ENCODE measurements around the gene JARID2.

Gene JARID2

DNA sequence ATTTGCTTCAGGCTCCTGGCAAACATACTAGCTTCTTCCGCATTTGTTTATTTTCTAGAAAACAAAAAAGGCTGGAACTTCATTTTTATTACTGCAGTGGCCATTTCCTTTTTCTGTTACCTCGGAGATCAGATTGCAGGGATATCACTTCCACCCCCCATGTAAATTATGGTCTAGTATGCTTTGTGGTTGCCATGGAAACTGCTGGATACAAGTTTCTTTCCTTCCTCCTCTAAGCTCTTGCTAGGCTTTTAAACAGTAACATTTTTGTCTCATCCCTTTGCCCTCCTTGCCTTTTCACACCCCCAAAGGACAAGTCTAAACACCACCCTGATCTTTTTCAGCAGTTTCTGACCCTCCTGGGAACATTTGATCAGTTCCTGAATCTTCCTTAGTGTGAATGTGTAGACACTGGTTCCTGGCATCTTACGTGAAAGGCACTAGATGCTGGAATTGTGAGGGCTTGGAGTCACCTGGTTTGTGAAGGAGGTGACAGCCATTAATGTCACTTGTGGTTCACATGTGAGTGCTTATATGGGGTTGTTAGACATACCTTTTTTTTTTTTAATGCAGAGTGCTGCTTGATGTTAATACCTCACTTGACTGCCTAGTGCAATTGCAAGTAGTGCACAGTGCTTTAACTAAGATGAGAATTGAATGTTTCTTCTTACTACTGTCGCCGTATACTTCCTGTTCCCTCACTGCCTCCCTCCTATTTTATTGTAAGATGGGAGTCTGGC lies 181.6 kb downstream of the JARID2 start:
- DNase-seq: no peak

DNA sequence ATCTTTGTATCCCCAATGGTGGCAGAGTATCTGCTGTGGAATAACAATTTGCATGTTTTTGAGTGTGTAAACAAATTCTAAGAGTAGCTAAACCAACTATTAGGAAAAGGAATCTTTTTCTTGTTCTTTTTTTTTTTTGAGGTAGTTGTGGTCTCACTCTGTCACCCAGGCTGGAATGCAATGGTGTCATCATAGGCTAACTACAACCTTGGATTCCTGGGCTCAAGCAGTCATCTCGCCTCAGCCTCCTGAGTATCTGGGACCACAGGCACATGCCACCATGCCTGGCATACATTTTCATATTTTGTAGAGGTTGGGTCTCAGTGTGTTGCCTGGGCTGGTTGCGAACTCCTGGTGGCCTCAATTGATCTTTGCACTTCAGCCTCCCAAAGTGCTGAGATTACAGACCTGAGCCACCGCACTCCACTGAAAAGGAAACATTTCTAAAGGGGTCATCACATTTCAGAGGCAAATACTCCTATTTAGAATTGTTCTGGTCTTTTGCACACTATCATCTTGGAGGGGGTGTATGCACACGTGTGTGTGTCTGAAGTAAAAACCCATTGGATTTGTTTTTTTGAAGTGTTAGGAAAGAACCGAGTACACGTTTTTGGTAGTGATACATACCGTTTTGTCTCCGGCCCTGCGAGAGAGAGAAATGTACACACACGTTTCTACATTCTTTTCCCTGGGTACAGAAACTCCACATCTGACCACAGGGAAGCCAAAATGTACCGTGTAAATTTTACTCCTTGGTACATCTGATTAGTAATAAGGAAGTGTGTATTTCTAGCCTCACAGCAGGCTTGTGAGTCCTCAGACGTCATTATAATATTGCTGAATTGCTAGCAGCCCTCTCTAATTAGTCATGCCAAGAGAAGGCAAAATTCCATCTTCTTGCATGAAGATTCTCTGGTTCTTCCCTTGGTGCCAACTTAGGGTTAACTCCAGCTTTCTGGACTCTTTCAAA lies 183.6 kb downstream of the JARID2 start:
- DNase-seq: no peak

DNA sequence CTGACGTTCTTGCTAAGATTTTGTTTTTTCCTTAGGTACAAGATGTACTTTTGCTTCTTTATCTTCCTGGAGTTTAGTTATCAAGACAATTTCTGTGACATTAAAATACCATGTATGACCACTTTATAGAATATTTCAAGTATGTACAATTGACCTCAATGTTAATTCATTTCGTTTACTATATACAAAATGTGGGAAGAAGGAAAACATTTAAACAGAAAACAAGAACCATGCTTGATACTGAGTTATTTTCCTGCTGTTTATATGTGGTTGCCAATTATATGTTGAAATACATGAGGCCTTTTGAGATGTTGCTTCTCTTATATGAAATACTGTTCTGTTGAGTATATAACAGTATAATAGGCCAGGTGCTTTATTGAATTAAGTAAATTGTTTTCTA lies 184.3 kb downstream of the JARID2 start:
- no peak for DNase-seq

DNA sequence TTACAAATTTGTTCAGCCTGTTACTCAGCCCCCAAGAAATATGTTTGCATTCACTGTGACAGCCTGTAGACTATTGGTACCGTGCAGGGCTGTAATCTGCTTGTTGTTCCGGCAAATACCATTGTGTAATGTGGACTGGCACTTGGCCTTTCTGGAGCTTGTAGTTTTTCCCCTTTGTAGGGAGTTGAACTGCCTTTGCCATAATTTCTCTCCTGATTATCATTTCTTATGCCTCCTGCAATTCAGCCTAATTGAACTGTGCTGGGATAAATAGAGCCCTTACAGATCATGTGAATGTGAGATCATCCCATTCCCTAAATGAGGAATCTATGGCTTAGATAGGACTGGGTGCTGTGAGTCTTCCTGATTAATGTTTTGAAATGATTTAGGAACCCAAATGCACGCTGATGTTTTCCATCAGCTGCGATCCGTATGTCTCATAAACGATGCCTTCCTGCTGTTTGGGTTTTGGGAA lies 185.1 kb downstream of the JARID2 start:
- no peak for DNase-seq

- no peak for DNase-seq
These were observed 186.1 kb downstream of the JARID2 start for GRCh38 chr6:15431762-15432483.

- DNase-seq: no peak
These were observed 187.6 kb downstream of the JARID2 start for GRCh38 chr6:15433511-15433861.

DNA sequence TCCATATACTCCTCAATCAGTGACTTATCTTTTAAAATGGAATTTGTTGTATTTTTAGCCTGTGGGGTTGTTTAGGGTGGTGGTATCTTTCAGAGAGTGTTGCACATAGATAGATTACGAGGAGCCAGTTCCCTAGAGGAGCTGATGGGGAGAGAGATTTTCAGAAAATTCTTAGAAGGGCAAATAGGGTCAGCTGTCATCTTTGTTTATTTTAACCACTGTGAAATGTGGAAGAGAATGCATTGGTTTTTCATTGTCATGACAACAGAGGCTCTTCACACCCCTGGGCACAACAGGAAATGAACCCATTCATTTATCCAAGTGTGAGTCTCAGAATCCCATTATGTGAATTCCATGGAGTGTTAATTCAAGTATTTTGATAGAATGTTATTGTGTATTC lies 188.4 kb downstream of the JARID2 start:
- DNase-seq: no peak

GRCh38 chr6:15434823-15435380 lies 189.0 kb downstream of the JARID2 start:
- DNase-seq: no peak

DNA sequence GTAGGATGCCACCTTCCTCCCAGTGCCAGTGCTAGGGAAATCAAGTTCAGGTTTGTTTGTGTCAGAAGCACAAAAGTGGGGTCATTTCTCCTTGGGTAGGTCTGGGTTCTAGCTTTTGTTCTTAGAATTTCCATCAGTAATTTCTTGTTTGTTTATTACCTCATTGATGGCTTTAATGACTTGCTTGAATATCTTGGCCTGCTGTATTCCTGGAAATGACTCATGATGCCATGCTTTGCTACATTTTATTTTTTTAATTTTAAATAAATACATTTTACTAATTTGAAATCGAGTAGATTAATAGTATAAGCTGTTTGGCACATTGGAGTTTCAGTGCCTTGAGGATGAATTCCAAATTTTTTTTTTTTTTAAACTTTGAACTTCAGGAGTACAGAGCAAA lies 189.6 kb downstream of the JARID2 start:
- no peak for DNase-seq

GRCh38 chr6:15436451-15436850 lies 190.6 kb downstream of the JARID2 start:
- DNase-seq: no peak

- no peak for DNase-seq
These were observed 191.3 kb downstream of the JARID2 start for GRCh38 chr6:15437090-15437635.

DNA sequence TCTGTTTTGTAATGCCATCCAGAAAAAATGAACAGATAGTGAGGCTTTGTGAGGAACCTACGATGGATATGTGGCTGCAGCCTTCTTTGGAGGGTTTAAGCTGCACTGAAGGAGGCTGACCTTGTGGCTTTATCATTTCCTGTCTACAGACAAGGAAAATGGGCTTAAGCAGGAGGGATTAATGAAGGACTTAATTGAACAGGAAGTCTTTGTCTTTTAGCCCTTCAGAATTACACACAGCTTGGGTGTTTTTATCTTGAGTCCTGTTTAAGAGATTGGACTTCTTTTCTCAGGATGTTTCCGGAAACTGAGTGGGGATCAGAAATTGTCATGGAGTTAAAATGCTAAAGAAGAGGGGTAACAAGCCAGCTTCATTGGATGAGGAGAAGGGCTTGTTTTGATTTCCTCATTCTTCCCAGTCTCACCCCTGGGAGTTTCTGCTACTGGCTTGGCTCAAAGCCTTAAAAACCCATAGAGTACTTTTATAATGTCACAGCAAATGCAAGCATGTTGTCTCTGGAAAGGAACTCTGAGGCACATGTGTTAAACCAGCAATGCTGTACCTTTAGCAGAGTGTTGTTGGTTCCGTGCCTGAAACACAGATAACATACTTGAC lies 193.6 kb downstream of the JARID2 start:
- no peak for DNase-seq

DNA sequence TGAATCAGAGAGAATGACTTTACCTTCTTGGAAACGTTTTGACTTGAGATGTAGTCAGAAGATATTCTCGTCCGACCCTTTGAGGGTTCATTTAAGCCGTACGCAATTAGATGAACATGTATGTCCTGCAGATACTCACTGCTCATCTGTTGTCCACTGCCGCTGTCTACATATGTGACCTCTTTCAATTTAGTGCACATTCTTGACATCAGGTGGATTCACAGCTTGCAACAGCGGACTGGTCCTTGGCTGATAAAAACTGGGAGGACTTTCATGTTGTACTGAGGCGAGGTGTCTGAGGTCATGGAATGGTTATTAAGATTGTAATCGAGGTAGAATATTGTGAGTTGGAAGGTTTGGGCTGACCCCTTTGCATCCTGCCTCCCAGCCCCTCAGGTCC lies 194.2 kb downstream of the JARID2 start:
- DNase-seq: no peak

GRCh38 chr6:15441215-15441868 lies 195.5 kb downstream of the JARID2 start:
- peak; percentile 2 for DNase-seq

DNA sequence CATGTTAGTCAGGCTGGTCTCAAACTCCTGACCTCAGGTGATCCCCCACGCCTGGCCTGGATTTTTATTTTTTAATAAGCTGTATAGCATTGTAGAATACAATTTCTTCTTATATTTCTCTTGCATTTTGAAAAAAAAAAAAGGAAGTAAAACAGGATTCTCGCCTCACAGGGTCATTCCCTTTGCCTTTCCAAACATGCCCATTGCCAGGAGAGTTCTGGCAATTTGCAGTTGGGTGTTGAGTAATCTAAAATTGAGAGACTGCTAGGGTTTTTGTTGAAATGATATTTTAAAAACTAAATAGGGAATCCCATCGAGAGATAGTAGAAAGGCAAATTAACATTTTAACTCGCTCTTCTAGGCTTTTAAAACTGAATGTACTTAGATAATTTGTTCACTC lies 196.1 kb downstream of the JARID2 start:
- DNase-seq: no peak

DNA sequence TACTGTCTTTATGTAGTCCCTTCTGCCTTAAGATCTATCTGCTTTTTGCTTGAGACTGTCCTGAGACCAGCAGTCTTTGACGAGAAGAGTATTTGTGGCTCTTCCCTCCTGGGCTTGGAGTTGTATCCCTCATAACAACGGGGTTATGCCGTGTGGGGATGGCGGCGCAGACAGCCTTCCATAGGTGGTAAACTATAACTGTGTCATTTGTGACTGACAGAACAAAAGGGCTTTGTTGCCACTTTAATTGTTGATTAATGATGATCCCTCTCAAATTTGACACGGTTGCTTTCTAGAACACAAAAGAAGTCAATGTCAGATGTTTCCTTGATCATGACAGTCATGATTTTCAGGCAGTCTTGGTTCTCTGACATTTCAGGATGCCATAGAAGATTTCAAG lies 196.6 kb downstream of the JARID2 start:
- DNase-seq: no peak

DNA sequence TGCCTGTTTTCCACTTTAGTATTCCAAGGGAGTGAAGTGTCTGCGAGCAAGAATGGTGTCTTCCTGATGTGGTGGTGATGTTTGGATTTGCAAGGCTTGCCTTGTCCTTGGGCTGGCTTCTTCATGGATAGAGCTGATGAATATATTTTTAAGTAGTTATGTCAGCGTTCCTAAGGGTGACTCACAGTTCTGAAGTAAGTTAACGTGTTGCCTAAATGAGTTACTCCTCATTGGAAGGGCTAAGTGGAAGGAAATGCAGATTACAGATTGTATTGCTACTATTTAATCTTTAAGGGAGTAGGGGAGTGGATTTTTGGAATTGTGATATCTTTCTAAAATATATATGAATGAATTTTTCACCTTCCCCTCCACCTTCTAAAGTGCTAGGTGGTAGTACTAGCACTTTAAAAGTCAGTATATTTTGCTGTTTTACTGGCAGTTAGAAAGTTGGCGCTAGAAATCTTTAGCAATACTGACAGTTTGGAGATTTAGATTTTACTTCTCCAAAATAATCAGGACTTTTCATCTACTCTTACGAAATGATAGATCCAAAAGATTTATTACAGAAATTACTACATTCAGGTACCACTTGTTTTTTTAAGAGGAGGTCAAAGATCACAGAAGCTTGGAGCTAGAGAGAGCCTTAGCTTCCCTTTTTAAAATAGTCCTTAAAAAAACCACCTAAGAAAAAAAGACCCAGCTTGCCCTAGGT lies 197.4 kb downstream of the JARID2 start:
- DNase-seq: no peak

DNA sequence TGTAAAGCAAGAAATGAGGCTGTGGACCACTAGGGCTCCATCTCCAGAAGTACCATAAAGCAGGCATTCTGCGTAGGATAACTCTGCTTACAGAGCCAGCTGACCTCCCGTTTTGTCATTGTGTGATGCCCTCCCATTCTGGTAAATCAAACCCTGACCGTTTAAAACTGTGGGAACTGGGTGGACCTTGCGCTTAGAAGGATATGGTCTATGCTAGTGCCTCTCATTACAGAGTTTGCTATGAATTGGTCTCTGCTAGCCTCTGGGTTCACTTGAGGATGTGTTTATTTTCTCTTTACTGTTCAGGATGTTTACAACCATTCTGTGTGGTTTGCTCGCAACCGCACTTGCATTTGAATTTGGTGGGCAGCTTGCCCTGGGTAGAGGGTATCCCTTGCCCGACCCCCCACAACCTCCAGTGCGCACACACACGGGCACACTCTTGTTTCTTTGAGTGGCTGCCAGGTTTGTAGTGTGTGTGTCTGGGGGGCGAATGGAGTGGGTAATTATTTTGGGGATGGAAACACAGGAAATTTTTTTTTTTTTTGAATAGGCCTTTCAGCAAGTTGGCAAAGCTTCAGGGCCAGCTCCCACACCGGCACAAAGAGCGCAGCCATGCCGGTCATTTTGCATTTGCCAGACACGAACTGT lies 198.3 kb downstream of the JARID2 start:
- DNase-seq: no peak

- no peak for DNase-seq
These were observed 199.0 kb downstream of the JARID2 start for GRCh38 chr6:15444881-15445280.

DNA sequence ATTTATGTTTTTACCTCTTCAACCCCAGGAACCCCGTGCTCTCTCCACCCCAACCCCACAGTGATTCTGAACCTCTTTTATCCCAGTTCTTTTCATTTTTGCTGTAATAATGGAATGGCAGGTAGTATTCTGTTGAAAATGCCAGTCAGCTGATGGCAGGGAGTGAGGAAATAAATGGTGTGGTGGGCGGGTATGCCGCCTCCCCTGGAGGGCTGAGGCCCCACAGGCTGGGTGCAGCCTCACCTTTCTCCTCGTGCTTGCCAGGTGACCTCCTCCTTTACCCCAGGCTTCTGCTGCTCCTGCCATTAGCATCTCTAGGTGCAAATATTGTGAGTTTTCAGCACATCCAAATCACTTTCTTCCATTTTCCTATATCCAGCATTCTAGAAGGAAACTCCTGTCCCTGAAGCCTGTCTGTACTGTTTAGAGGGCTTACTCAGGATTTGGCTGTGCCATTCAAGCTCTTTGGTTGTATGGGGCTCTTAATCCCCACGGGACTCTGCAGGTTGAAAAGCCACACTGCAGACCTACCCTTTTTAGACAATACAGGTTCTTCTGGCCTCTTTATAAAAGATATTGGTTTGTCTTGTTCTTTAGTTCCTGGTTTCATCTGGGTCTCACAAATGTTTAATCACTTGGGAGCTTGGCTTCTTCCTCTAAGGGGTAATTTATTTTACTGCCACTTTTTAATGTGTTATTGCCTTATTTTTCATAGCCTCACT lies 201.8 kb downstream of the JARID2 start:
- DNase-seq: no peak
